ENCODE measurements around the gene GYS1. TPM values are rescaled to one million over a fixed set of nuclear protein-coding genes. Genes with fewer than 3 reads are reported as not detected.
A peak's percentile ranks its signal among the peaks of the same experiment; 100 is the strongest.

Gene GYS1
- total and polyA plus RNA-seq, 2 of the 8 experiments (the other 6 are each of a cell fraction or from before 2014, with no cell fraction given): 30.0 to 38.7 TPM

- H4K91ac ChIP-seq (replicated peaks; ENCODE audit: insufficient read length, low read length): no peak overlapping the region
- no peak overlapping the region for H3K27ac ChIP-seq (ENCODE audit: low read depth, low read length)
- no peak overlapping the region for H2BK20ac ChIP-seq (ENCODE audit: low read length)
- peak; percentile 65 for FAIRE-seq
- H2BK5ac ChIP-seq (ENCODE audit: low read depth, low read length): no peak overlapping the region
- no peak overlapping the region for H2AFZ ChIP-seq (ENCODE audit: low read length)
- no peaks in the 10 kb centered on the region for H3K9me3 ChIP-seq (ENCODE audit: insufficient read depth in 2 of 2, low read depth in 1 of 2, low read length in 1 of 2)
- H3K23me2 ChIP-seq (ENCODE audit: low read depth, low read length): no peaks in the 10 kb centered on the region
- no peaks in the 10 kb centered on the region for H3K79me2 ChIP-seq (ENCODE audit: control insufficient read depth in 1 of 2, insufficient read depth in 2 of 2, low read length in 2 of 2)
- H3K9ac ChIP-seq (replicated peaks in 1 of 4; ENCODE audit: extremely low read depth in 1 of 4, low read depth in 3 of 4, low read length in 3 of 4): no peak overlapping the region
- H2BK12ac ChIP-seq (ENCODE audit: low read depth, low read length): no peak overlapping the region
- peaks cover 0 to 3% of the 10 kb centered on the region in 2 experiments for H4K20me1 ChIP-seq (replicated peaks in 1 of 2; ENCODE audit: control insufficient read depth in 1 of 2, insufficient read depth in 2 of 2, low read length in 2 of 2)
- DNase-seq (ENCODE audit: low read depth in 1 of 2, low spot score in 2 of 2): peak in 1 of 2 experiments; percentile 72
- 89% methylated on average over 13 of the region's 13 CpGs; no CpG with 5 or more reads in 1 of the 2 experiments for WGBS, 2 experiments (ENCODE audit: extremely low coverage in 1 of 2, insufficient coverage in 1 of 2, insufficient read length in 1 of 2, insufficient replicate concordance in 2 of 2, low coverage in 1 of 2, low lambda C conversion rate in 2 of 2, missing lambda C conversion rate in 1 of 2)
- no peak overlapping the region for H3K4me3 ChIP-seq (ENCODE audit: extremely low read depth in 1 of 4, insufficient read depth in 2 of 4, low read depth in 3 of 4, low read length in 4 of 4)
- H4K5ac ChIP-seq (ENCODE audit: insufficient read length, low read depth, low read length): no peak overlapping the region
- H3K4me2 ChIP-seq (ENCODE audit: insufficient read depth in 1 of 2, low read depth in 2 of 2, low read length in 2 of 2): no peak overlapping the region
- H3K56ac ChIP-seq (replicated peaks; ENCODE audit: insufficient read length, low read depth, low read length): no peak overlapping the region
- H3K18ac ChIP-seq (ENCODE audit: extremely low read depth, low read length): no peak overlapping the region
- no peaks in the 10 kb centered on the region for H3K79me1 ChIP-seq (ENCODE audit: low read depth, low read length)
- CTCF ChIA-PET (ENCODE audit: partially characterized antibody): interaction anchor here (0.6 to 3.7 kb wide), 14 partner anchors 9 to 189 kb away, joined by 3 to 19 read pairs (median 4); partner anchors contain the start of genes DHDH, GYS1 and RUVBL2
- H3K14ac ChIP-seq (ENCODE audit: insufficient read length): no peak overlapping the region
- H3K4me1 ChIP-seq (replicated peaks in 1 of 4; ENCODE audit: control insufficient read depth in 3 of 4, insufficient read depth in 4 of 4, low read length in 3 of 4): no peaks in the 10 kb centered on the region
- H2AK5ac ChIP-seq (ENCODE audit: low read depth, low read length): no peak overlapping the region
- H3K36me3 ChIP-seq (ENCODE audit: control insufficient read depth in 2 of 4, insufficient read depth in 4 of 4, low read length in 3 of 4): peaks cover 2 to 23% (median 7%) of the 10 kb centered on the region in 4 experiments; a peak in 6 of 8 replicates
- H3K23ac ChIP-seq (ENCODE audit: insufficient read length): no peak overlapping the region
- no peak overlapping the region for H3K4ac ChIP-seq (replicated peaks; ENCODE audit: insufficient read length, low read depth, low read length)
- POLR2A ChIA-PET (ENCODE audit: partially characterized antibody): interaction anchor here (0.8 to 5.7 kb wide), 6 partner anchors 8 to 104 kb away, joined by 3 to 56 read pairs (median 4); partner anchors contain the start of genes FTL, GYS1, PPP1R15A and RUVBL2
- H3K27me3 ChIP-seq (replicated peaks in 1 of 4; ENCODE audit: control insufficient read depth in 3 of 4, extremely low read depth in 1 of 4, insufficient read depth in 3 of 4, low read length in 3 of 4): no peaks in the 10 kb centered on the region
- H4K8ac ChIP-seq (ENCODE audit: extremely low read depth, insufficient read depth, low read length): no peak overlapping the region
- no peak overlapping the region for H2BK15ac ChIP-seq (ENCODE audit: low read length)
- no peak overlapping the region for H2BK120ac ChIP-seq (replicated peaks; ENCODE audit: low read depth, low read length)
- TF ChIP-seq JUN (IDR thresholded peaks at IDR 0.05; ENCODE audit: low read depth, low read length) (no peak), RAD21 (IDR thresholded peaks at IDR 0.05 in 1 of 2, conservative IDR thresholded peaks at IDR 0.05 in 1 of 2; ENCODE audit: low read depth in 2 of 2, low read length in 2 of 2) (no peak), CTCF (IDR thresholded peaks at IDR 0.05; ENCODE audit: control extremely low read depth in 1 of 3, insufficient read depth in 1 of 3, low read depth in 1 of 3, low read length in 3 of 3) (no peak), GABPA (IDR thresholded peaks at IDR 0.05; ENCODE audit: borderline replicate concordance, insufficient read depth, low read length) (no peak), SP2 (IDR thresholded peaks at IDR 0.05; ENCODE audit: low read length) (no peak), FOSL1 (IDR thresholded peaks at IDR 0.05; ENCODE audit: insufficient read depth, low read depth, low read length) (no peak), SP4 (IDR thresholded peaks at IDR 0.05; ENCODE audit: low read length) (0 out of 2 replicates have a peak, but pooled peaks have one; percentile 38), TAF1 (IDR thresholded peaks at IDR 0.05; ENCODE audit: low read depth, low read length) (no peak), CBX5 (IDR thresholded peaks at IDR 0.05; ENCODE audit: low read depth, low read length) (no peak)
Observed at GRCh38 chr19:48975947-48976847, 16.9 kb downstream of the GYS1 start.

Data from H1 (cell line).